Measurements from ENCODE around the gene RBM14.

Gene RBM14

GRCh38 chr11:66617155-66617834 lies 865 bp downstream of the RBM14 start:
- peak overlapping the region; percentile 99 for H3K9ac ChIP-seq (ENCODE audit: low read length)
- H3K4me3 ChIP-seq (ENCODE audit: low read depth, low read length) = peak overlapping the region; percentile 93
- H3K36me3 ChIP-seq (ENCODE audit: control insufficient read depth, insufficient read depth, low read length) = peaks cover 44% of the 10 kb centered on the region
- H3K9me3 ChIP-seq (ENCODE audit: control insufficient read depth, insufficient read depth, low read depth, low read length) = no peaks in the 10 kb centered on the region
- peak overlapping the region; percentile 95 for H3K27ac ChIP-seq (ENCODE audit: low read depth, low read length)
- H3K27me3 ChIP-seq (ENCODE audit: control insufficient read depth, insufficient read depth, low read length) = no peaks in the 10 kb centered on the region
- H3K4me1 ChIP-seq (ENCODE audit: control insufficient read depth, insufficient read depth, low read length) = peaks cover 9% of the 10 kb centered on the region

GRCh38 chr11:66619080-66619554 lies 2.7 kb downstream of the RBM14 start:
- Histone ChIP-seq H3K9me3 (ENCODE audit: control insufficient read depth, insufficient read depth, low read depth, low read length) (no peaks in the 10 kb centered on the region), H3K4me1 (ENCODE audit: control insufficient read depth, insufficient read depth, low read length) (peaks cover 9% of the 10 kb centered on the region), H3K4me3 (ENCODE audit: low read depth, low read length) (peak overlapping the region; percentile 93), H3K36me3 (ENCODE audit: control insufficient read depth, insufficient read depth, low read length) (peaks cover 62% of the 10 kb centered on the region), H3K27me3 (ENCODE audit: control insufficient read depth, insufficient read depth, low read length) (no peaks in the 10 kb centered on the region), H3K27ac (ENCODE audit: low read depth, low read length) (no peak overlapping the region), H3K9ac (ENCODE audit: low read length) (no peak overlapping the region)

GRCh38 chr11:66624450-66624849 lies 8.0 kb downstream of the RBM14 start:
- no peaks in the 10 kb centered on the region for H3K27me3 ChIP-seq (ENCODE audit: control insufficient read depth, insufficient read depth, low read length)
- no peak overlapping the region for H3K4me3 ChIP-seq (ENCODE audit: low read depth, low read length)
- no peak overlapping the region for H3K9ac ChIP-seq (ENCODE audit: low read length)
- H3K9me3 ChIP-seq (ENCODE audit: control insufficient read depth, insufficient read depth, low read depth, low read length) = no peaks in the 10 kb centered on the region
- H3K27ac ChIP-seq (ENCODE audit: low read depth, low read length) = no peak overlapping the region
- peaks cover 94% of the 10 kb centered on the region for H3K36me3 ChIP-seq (ENCODE audit: control insufficient read depth, insufficient read depth, low read length)
- no peaks in the 10 kb centered on the region for H3K4me1 ChIP-seq (ENCODE audit: control insufficient read depth, insufficient read depth, low read length)

DNA sequence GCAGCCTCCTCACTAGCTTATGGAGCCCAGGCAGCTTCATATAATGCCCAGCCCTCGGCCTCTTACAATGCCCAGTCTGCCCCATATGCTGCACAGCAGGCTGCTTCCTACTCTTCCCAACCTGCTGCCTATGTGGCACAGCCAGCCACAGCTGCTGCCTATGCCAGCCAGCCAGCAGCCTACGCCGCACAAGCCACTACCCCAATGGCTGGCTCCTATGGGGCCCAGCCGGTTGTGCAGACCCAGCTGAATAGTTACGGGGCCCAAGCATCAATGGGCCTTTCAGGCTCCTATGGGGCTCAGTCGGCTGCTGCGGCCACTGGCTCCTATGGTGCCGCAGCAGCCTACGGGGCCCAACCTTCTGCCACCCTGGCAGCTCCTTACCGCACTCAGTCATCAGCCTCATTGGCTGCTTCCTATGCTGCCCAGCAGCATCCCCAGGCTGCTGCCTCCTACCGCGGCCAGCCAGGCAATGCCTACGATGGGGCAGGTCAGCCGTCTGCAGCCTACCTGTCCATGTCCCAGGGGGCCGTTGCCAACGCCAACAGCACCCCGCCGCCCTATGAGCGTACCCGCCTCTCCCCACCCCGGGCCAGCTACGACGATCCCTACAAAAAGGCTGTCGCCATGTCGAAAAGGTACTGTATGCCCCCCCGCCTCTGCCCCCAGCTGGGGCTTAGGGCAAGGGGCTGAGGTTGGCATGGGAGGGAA lies 8.8 kb downstream of the RBM14 start:
- no peak overlapping the region for H3K27ac ChIP-seq (ENCODE audit: low read depth, low read length)
- no peaks in the 10 kb centered on the region for H3K9me3 ChIP-seq (ENCODE audit: control insufficient read depth, insufficient read depth, low read depth, low read length)
- no peaks in the 10 kb centered on the region for H3K4me1 ChIP-seq (ENCODE audit: control insufficient read depth, insufficient read depth, low read length)
- no peak overlapping the region for H3K4me3 ChIP-seq (ENCODE audit: low read depth, low read length)
- H3K9ac ChIP-seq (ENCODE audit: low read length) = no peak overlapping the region
- H3K36me3 ChIP-seq (ENCODE audit: control insufficient read depth, insufficient read depth, low read length) = peaks cover 97% of the 10 kb centered on the region
- no peaks in the 10 kb centered on the region for H3K27me3 ChIP-seq (ENCODE audit: control insufficient read depth, insufficient read depth, low read length)

GRCh38 chr11:66625752-66626149 lies 9.3 kb downstream of the RBM14 start:
- no peaks in the 10 kb centered on the region for H3K4me1 ChIP-seq (ENCODE audit: control insufficient read depth, insufficient read depth, low read length)
- no peaks in the 10 kb centered on the region for H3K27me3 ChIP-seq (ENCODE audit: control insufficient read depth, insufficient read depth, low read length)
- no peaks in the 10 kb centered on the region for H3K9me3 ChIP-seq (ENCODE audit: control insufficient read depth, insufficient read depth, low read depth, low read length)
- no peak overlapping the region for H3K4me3 ChIP-seq (ENCODE audit: low read depth, low read length)
- H3K36me3 ChIP-seq (ENCODE audit: control insufficient read depth, insufficient read depth, low read length) = peaks cover 98% of the 10 kb centered on the region
- no peak overlapping the region for H3K9ac ChIP-seq (ENCODE audit: low read length)
- H3K27ac ChIP-seq (ENCODE audit: low read depth, low read length) = no peak overlapping the region

DNA sequence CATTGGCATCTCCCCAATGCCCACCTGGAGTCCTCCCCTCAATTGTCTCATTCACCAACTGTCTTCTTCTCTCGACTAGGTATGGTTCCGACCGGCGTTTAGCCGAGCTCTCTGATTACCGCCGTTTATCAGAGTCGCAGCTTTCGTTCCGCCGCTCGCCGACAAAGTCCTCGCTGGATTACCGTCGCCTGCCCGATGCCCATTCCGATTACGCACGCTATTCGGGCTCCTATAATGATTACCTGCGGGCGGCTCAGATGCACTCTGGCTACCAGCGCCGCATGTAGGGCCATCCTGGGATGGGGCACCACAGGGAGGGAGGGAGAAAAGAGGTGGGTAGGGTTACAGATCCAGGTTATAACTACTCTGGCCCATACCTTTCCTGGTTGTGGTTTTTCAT lies 10.0 kb downstream of the RBM14 start:
- H3K9ac ChIP-seq (ENCODE audit: low read length) = no peak overlapping the region
- no peaks in the 10 kb centered on the region for H3K27me3 ChIP-seq (ENCODE audit: control insufficient read depth, insufficient read depth, low read length)
- H3K9me3 ChIP-seq (ENCODE audit: control insufficient read depth, insufficient read depth, low read depth, low read length) = no peaks in the 10 kb centered on the region
- no peak overlapping the region for H3K27ac ChIP-seq (ENCODE audit: low read depth, low read length)
- peaks cover 95% of the 10 kb centered on the region for H3K36me3 ChIP-seq (ENCODE audit: control insufficient read depth, insufficient read depth, low read length)
- H3K4me3 ChIP-seq (ENCODE audit: low read depth, low read length) = no peak overlapping the region
- no peaks in the 10 kb centered on the region for H3K4me1 ChIP-seq (ENCODE audit: control insufficient read depth, insufficient read depth, low read length)

DNA sequence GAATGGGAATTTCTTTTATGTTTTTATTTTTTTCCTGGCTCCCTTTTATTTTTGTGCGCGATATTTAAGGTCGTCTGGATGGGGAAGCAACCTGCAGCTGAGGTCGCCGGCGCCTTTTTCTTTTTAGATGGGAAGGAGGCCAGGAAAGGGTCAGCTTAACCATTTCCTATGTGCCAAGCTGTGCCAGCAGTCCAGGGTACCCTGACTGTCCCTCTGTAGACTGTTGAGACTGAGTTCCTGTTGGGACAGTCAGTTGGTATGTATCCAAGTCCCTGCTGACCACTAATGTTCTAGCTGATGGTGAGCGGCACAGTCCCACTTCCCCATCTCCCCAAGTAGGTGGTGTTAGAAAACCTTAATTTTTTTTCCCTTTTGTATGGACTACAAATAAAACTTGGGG lies 10.5 kb downstream of the RBM14 start:
- Histone ChIP-seq H3K36me3 (ENCODE audit: control insufficient read depth, insufficient read depth, low read length) (peaks cover 95% of the 10 kb centered on the region), H3K27ac (ENCODE audit: low read depth, low read length) (no peak overlapping the region), H3K9ac (ENCODE audit: low read length) (no peak overlapping the region), H3K9me3 (ENCODE audit: control insufficient read depth, insufficient read depth, low read depth, low read length) (no peaks in the 10 kb centered on the region), H3K4me1 (ENCODE audit: control insufficient read depth, insufficient read depth, low read length) (no peaks in the 10 kb centered on the region), H3K27me3 (ENCODE audit: control insufficient read depth, insufficient read depth, low read length) (no peaks in the 10 kb centered on the region), H3K4me3 (ENCODE audit: low read depth, low read length) (no peak overlapping the region)

GRCh38 chr11:66628061-66628603 lies 11.7 kb downstream of the RBM14 start:
- no peak overlapping the region for H3K4me3 ChIP-seq (ENCODE audit: low read depth, low read length)
- no peaks in the 10 kb centered on the region for H3K27me3 ChIP-seq (ENCODE audit: control insufficient read depth, insufficient read depth, low read length)
- no peaks in the 10 kb centered on the region for H3K9me3 ChIP-seq (ENCODE audit: control insufficient read depth, insufficient read depth, low read depth, low read length)
- no peak overlapping the region for H3K9ac ChIP-seq (ENCODE audit: low read length)
- H3K4me1 ChIP-seq (ENCODE audit: control insufficient read depth, insufficient read depth, low read length) = no peaks in the 10 kb centered on the region
- no peak overlapping the region for H3K27ac ChIP-seq (ENCODE audit: low read depth, low read length)
- peaks cover 95% of the 10 kb centered on the region for H3K36me3 ChIP-seq (ENCODE audit: control insufficient read depth, insufficient read depth, low read length)

GRCh38 chr11:66629356-66629755 lies 12.9 kb downstream of the RBM14 start:
- Histone ChIP-seq H3K4me3 (ENCODE audit: low read depth, low read length) (no peak overlapping the region), H3K9ac (ENCODE audit: low read length) (no peak overlapping the region), H3K36me3 (ENCODE audit: control insufficient read depth, insufficient read depth, low read length) (peaks cover 90% of the 10 kb centered on the region), H3K9me3 (ENCODE audit: control insufficient read depth, insufficient read depth, low read depth, low read length) (no peaks in the 10 kb centered on the region), H3K27me3 (ENCODE audit: control insufficient read depth, insufficient read depth, low read length) (no peaks in the 10 kb centered on the region), H3K27ac (ENCODE audit: low read depth, low read length) (no peak overlapping the region), H3K4me1 (ENCODE audit: control insufficient read depth, insufficient read depth, low read length) (no peaks in the 10 kb centered on the region)

GRCh38 chr11:66631883-66632282 lies 15.5 kb downstream of the RBM14 start:
- H3K36me3 ChIP-seq (ENCODE audit: control insufficient read depth, insufficient read depth, low read length) = peaks cover 75% of the 10 kb centered on the region
- no peaks in the 10 kb centered on the region for H3K4me1 ChIP-seq (ENCODE audit: control insufficient read depth, insufficient read depth, low read length)
- H3K9me3 ChIP-seq (ENCODE audit: control insufficient read depth, insufficient read depth, low read depth, low read length) = no peaks in the 10 kb centered on the region
- no peak overlapping the region for H3K27ac ChIP-seq (ENCODE audit: low read depth, low read length)
- H3K9ac ChIP-seq (ENCODE audit: low read length) = no peak overlapping the region
- H3K27me3 ChIP-seq (ENCODE audit: control insufficient read depth, insufficient read depth, low read length) = no peaks in the 10 kb centered on the region
- no peak overlapping the region for H3K4me3 ChIP-seq (ENCODE audit: low read depth, low read length)

DNA sequence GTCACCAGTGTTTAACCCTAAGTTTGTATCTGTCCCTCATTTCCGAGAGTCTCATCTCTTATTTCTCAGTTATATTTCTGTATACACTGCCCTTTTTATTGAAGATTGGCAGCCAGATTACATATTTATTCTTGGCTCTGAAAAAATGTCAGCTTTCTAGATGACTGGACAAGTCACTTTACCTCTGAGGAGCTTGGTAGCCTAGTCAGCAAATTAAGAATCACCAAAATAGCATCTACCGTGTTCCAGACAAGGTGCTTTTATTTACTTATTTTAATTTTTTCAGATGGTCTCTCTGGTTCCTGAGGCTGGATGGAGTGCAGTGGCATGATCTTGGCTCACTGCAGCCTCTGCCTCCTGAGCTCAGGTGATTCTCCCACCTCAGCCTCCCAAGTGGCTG lies 16.5 kb downstream of the RBM14 start:
- Histone ChIP-seq H3K27me3 (ENCODE audit: control insufficient read depth, insufficient read depth, low read length) (no peaks in the 10 kb centered on the region), H3K27ac (ENCODE audit: low read depth, low read length) (no peak overlapping the region), H3K4me1 (ENCODE audit: control insufficient read depth, insufficient read depth, low read length) (peaks cover 7% of the 10 kb centered on the region), H3K9me3 (ENCODE audit: control insufficient read depth, insufficient read depth, low read depth, low read length) (no peaks in the 10 kb centered on the region), H3K36me3 (ENCODE audit: control insufficient read depth, insufficient read depth, low read length) (peaks cover 64% of the 10 kb centered on the region), H3K9ac (ENCODE audit: low read length) (no peak overlapping the region), H3K4me3 (ENCODE audit: low read depth, low read length) (no peak overlapping the region)
